ENCODE results near the gene BABAM2.
"Not testable (repeated sequence)": the region's sequence is repeated elsewhere in the genome, so short reads cannot be mapped to it uniquely, and the experiment has no call there.

BABAM2 gene

DNA sequence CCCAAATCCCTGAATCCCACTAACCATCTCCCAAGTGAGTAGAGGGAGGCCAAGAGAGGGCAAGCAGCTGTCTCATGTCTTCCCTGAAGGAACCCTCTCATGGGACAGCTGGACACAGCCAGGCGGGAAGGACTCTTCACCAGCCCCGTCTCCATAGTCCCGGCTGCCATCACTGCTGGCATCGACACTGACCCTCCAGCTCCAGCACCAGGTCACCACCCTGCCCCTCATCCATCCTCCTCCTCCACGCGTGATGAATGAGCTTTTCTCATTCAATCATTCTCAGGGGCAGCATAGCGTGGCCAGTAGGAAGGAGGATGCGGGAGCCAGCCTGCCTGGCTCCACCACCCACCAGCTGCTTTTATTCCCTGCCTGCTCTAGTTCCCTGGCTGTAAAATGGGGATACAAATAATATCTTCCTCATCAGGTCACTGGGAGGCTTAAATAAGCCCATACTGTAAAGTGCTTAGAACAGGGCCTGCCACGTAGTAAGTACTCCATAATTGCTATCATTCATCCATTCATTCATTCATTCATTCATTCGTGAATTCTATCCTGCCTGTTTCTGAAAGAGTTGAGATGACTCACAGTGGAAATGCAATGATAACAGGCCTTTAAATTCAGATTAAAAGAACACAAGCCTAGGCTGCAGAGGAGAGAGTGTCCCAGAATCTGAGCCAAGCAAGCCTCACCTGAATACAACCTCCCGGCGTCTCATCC, 471.6 kb downstream of the BABAM2 start:
- DNase-seq (ENCODE audit: low read depth), result no peak

GRCh38 chr2:28362991-28363521, 472.5 kb downstream of the BABAM2 start:
- no peak for DNase-seq (ENCODE audit: low read depth)

DNA sequence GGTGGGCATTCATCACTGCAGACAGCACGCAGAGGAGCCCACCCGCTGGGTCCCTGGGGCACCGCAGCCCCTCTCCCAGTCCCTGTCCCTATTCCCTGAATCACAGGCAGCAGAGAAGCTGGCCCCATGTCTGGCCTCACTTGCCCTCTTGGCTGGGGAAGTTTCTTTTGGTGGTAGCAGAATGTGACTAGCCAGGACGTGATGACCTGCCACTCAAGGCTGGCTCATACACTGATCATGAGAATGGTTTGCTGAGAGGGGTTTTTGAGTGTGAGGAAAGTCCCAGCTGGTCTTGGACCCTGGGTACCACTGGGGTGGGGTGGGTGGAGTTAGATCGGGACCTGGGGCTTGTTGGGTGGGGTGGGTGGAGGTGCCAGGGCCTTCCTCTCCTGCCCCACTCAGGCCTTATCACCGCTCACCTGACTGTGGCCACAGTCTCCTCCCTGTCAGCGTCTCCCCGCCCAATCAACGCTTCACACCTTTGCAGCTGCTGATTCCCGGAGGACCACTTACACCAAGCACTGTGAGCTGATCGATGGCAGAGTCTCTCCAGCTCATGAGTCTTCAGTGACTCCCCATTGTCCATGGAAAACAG, 473.3 kb downstream of the BABAM2 start:
- no peak for DNase-seq (ENCODE audit: low read depth)

DNA sequence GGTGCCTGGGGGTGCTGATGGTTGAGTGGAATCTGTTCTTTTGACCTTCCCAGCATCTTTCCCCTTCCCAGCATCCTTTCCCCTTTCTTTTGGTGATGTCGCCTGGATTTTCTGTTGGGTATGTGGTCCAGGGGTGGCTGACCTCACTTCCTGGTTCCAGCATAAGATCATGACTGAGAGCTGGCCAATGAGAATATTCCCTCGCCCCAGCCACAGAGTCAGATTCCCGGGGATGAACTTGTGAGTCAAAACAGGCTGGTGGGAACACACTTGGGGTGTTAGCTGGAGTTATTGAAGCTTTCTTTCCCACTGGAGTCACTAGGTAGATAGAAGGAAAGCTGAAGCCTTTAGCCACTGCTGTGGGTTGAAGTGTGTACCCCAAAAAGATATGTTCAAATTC, 474.1 kb downstream of the BABAM2 start:
- DNase-seq (ENCODE audit: low read depth), result no peak

DNA sequence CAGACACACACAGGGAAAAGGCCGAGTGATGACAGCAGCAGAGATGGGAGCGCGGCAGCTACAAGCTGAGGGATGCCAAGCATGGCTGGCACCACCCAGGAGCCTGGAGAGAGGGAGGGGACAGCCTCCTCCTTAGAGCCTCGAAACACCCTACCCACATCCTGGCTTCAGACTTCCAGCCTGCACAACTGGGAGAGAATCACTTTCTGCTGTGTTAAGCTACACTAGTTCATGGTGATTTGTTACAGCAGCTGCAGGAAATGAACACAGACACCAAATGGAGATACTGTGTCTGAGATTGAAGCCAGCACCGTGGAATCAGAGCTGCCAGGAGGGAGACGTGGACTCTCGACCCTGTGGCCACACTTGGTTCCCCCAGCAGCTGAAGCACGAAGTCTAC, 474.6 kb downstream of the BABAM2 start:
- no peak for DNase-seq (ENCODE audit: low read depth)

DNA sequence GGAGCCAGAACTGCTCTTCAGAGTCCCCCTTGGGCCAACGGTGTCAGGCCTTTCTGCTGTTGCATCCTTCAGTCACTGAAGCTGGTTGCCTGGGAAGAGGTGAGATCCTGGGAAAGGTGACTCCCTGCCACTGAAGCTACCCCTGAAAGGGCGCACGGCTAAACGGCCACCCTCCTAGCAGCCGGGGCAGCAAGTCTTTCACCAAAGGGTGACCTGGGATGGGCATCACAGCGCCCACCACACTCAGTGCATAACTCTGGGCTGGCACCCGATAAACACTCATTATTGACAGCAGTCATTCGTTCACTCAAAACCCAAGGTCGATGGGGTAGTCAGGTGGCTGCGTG, 475.6 kb downstream of the BABAM2 start:
- no peak for DNase-seq (ENCODE audit: low read depth)

- DNase-seq (ENCODE audit: low read depth), result no peak
Observed at GRCh38 chr2:28366496-28367282, 476.2 kb downstream of the BABAM2 start.

DNA sequence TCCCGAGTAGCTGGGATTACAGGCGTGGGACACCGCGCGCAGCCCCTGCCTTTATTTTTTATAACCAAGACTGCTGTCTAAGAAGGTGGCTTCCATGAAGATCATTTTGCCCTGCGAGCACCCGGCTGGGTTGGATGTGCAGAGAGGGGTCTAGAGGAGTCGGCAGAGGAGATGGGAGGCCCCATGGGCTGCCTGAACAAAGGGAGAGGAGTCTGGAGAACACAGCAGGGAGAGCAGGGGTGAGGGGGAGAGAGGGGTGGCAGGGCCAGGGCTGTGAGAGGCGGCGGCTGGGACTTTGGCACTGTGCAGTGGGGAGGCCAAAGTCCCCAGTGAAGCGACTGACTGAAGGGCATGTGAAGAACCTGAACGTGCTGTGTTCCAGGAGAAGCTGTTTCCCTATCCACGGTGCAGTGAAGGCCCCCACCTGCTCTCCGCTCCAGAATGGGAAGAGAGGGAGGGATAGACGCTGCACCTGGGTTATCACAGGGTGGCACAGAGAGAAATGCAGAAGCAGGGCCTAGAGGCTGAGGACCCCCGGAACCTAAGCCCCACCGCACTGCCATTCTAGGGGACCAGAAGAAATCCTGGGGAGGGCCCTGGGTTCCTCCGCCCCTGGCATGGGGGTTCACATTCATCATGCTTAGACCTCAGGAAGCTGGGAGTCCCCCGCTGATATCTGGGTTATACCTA, 477.3 kb downstream of the BABAM2 start:
- DNase-seq (ENCODE audit: low read depth), result no peak

DNA sequence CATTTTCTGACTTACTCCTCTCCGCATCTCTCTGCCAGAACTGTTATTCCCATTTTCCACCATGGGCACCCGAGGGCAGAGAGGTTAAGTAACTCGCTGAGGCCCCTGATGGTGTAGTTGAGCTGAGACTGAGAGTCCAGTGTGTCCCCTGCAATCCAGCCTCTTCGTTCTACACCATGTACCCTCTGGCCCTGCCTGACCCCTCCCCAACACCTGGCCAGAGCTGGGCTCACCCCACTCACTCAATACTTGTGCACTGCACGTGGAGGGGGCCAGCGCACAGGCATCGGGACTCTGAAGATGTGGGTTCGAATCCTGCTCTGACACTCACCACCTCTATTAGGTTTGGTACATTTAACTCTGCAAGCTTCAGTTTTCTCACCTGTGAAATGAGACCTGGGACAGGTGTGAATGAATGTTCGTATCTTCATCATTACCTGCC, 477.8 kb downstream of the BABAM2 start:
- DNase-seq (ENCODE audit: low read depth), result no peak

DNA sequence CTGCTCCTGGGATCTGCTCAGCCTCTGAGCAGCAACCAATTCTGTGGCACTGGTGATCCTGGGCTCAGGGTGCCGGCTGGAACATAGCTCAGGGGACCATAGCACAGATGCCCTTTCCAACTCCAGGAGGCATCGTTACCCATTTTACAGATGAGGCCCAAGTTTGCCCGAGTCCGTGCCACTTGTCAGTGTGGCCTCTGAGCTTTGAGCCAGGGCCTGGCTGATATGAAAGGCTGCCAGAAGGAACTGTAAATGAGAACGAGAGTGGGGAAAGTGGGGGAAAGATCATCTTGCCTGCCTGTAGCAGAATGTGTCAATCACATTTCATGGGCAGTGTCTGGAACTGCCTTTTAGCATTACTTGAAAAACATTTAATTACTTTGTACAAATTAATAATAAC, 478.8 kb downstream of the BABAM2 start:
- DNase-seq (ENCODE audit: low read depth), result no peak

DNA sequence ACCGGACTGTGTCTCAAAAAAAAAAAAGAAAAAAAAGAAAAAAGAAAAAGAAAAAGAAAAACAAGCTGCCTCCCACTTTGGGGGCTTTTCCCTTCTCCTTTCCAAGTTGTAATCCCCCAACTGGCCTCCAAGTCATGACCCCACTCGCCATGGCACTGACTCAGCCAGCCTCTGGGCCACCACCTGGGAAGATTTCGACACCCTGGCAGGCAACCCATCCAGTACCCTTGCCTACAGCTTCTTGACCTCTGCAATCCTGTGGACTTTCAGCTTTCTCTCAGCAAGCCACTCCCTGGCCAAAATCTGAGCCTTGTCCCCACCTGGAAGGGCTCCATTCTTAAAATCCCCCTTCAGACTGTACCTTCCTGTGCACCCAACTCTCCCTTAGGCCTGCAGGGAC, 479.8 kb downstream of the BABAM2 start:
- DNase-seq (ENCODE audit: low read depth), result no peak

DNA sequence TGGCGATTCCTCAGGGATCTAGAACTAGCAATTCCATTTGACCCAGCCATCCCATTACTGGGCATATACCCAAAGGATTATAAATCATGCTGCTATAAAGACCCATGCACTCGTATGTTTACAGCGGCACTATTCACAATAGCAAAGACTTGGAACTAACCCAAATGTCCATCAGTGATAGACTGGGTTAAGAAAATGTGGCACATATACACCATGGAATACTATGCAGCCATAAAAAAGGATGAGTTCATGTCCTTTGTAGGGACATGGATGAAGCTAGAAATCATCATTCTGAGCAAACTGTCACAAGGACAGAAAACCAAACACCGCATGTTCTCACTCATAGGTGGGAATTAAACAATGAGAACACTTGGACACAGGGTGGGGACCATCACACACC, 481.2 kb downstream of the BABAM2 start:
- DNase-seq (ENCODE audit: low read depth), result not testable (repeated sequence)

DNA sequence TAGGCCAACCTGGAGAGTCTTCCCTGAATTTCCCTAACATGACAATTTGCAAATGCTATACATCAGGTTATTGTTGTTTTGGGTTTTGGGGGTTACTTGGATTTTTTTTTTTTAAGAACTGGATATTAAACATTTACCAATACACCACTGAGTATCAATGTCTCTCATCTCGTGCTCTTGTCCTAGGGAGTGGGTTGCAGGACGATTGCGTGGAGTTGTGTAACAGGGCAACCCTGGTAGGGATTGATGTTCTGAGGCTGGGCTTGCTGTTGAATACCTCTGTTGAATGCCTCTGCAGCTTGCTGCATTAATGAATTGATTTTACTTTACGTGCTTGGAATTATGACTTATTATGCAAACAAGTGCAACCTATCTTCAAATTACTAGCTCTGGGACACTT, 483.3 kb downstream of the BABAM2 start:
- DNase-seq (ENCODE audit: low read depth), result no peak

DNA sequence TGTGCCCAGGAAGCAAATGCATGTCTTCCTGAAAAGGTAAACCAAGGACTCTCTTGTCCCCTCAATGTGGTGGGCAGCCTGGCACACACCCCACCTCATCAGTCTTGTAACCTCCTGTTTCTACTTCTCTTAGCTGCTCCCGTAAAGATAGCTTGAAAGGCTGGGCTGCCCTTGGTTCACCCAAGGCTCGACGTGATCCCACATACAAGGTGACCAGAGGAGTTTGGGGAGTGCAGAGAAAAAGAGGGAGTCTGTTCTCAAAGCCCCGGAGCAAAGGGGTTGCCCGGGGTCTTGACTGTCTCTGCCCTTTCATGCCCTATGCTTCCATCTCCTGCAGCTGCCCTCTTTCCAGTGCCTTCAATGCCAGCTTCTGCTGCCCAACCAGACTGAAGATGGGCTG, 483.8 kb downstream of the BABAM2 start:
- DNase-seq (ENCODE audit: low read depth), result no peak

DNA sequence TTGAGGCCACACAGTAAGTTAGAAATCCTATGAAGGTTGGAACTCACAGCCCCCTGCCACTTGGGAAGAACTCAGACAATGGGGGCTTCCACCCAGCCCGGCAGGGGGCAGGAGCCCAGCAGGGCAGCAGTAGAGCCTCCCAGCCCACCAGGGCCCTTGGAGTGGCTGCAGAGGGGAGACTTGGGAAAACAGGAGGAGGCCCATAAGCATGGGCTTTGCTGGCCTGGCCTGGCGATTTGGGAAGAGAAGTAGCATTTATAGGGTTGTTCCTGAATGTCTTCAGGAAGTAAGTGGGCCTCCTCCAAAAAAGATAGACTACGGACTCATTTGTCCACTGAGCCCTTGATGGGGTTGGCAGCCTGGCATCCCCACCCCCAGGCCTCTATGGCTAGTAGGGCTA, 484.7 kb downstream of the BABAM2 start:
- no peak for DNase-seq (ENCODE audit: low read depth)

GRCh38 chr2:28375742-28376631, 485.5 kb downstream of the BABAM2 start:
- DNase-seq (ENCODE audit: low read depth), result no peak

GRCh38 chr2:28377195-28377816, 486.8 kb downstream of the BABAM2 start:
- DNase-seq (ENCODE audit: low read depth), result no peak

GRCh38 chr2:28377984-28378678, 487.6 kb downstream of the BABAM2 start:
- DNase-seq (ENCODE audit: low read depth), result no peak

- DNase-seq (ENCODE audit: low read depth), result no peak
Observed at GRCh38 chr2:28378679-28379584, 488.4 kb downstream of the BABAM2 start.
